Measurements from ENCODE around the gene LIPI.

- TF ChIP-seq POLR2AphosphoS5 (IDR thresholded peaks at IDR 0.05) (no peak), CTCF (IDR thresholded peaks at IDR 0.05) (no peak)
Measured at GRCh38 chr21:14241297-14241696, 30.5 kb upstream of the LIPI start.

Measured in upper lobe of left lung (tissue), 4 donors.